OCI-LY7 (cell line): ENCODE data around the gene CHD5.

ENCODE experiments used
- EZH2phosphoT487 ChIP-seq: fragments of 200-600 bp; sonication (generic); IDR thresholded peaks from 2 replicates; pipeline ENCODE4 v1.6.1; 2018; ENCODE audit warnings: low read depth, borderline replicate concordance, mild to moderate bottlenecking, mixed run types, antibody characterized with exemption, low read length, moderate library complexity, mixed read lengths
- TF ChIP-seq, protein P1 (sequence below): fragments of 200-600 bp; sonication (generic); conservative IDR thresholded peaks from 2 replicates; pipeline ENCODE4 v1.5.1; 2014; ENCODE audit warnings: mild to moderate bottlenecking, antibody characterized with exemption, low read length, moderate library complexity, mixed read lengths

DNA sequence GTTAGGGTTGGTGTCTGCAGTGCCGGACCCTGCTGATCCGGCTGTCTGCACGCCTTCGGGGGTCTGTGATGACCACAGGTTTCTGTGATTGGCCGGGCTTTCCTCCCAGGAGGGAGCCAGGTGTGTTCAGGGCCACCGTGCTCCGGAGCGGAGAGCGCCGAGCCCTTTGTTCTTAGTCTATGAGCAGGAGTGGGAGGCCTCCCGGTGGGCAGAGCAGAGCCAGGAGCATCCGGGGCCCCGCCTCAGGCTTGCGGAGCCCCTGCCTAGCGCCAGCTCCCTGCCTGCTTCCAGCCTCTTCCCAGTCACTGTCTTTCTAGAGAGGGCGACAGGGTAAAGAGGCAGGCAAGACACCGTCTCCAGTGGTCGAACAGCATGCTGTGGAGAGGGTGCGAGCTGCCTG is 102.6 kb downstream of the CHD5 start:
- TF ChIP-seq EZH2phosphoT487: no peak
- TF ChIP-seq, protein P1, sequence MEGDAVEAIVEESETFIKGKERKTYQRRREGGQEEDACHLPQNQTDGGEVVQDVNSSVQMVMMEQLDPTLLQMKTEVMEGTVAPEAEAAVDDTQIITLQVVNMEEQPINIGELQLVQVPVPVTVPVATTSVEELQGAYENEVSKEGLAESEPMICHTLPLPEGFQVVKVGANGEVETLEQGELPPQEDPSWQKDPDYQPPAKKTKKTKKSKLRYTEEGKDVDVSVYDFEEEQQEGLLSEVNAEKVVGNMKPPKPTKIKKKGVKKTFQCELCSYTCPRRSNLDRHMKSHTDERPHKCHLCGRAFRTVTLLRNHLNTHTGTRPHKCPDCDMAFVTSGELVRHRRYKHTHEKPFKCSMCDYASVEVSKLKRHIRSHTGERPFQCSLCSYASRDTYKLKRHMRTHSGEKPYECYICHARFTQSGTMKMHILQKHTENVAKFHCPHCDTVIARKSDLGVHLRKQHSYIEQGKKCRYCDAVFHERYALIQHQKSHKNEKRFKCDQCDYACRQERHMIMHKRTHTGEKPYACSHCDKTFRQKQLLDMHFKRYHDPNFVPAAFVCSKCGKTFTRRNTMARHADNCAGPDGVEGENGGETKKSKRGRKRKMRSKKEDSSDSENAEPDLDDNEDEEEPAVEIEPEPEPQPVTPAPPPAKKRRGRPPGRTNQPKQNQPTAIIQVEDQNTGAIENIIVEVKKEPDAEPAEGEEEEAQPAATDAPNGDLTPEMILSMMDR: no peak
